ENCODE measurements around the gene STK36.

Gene STK36, protein sequence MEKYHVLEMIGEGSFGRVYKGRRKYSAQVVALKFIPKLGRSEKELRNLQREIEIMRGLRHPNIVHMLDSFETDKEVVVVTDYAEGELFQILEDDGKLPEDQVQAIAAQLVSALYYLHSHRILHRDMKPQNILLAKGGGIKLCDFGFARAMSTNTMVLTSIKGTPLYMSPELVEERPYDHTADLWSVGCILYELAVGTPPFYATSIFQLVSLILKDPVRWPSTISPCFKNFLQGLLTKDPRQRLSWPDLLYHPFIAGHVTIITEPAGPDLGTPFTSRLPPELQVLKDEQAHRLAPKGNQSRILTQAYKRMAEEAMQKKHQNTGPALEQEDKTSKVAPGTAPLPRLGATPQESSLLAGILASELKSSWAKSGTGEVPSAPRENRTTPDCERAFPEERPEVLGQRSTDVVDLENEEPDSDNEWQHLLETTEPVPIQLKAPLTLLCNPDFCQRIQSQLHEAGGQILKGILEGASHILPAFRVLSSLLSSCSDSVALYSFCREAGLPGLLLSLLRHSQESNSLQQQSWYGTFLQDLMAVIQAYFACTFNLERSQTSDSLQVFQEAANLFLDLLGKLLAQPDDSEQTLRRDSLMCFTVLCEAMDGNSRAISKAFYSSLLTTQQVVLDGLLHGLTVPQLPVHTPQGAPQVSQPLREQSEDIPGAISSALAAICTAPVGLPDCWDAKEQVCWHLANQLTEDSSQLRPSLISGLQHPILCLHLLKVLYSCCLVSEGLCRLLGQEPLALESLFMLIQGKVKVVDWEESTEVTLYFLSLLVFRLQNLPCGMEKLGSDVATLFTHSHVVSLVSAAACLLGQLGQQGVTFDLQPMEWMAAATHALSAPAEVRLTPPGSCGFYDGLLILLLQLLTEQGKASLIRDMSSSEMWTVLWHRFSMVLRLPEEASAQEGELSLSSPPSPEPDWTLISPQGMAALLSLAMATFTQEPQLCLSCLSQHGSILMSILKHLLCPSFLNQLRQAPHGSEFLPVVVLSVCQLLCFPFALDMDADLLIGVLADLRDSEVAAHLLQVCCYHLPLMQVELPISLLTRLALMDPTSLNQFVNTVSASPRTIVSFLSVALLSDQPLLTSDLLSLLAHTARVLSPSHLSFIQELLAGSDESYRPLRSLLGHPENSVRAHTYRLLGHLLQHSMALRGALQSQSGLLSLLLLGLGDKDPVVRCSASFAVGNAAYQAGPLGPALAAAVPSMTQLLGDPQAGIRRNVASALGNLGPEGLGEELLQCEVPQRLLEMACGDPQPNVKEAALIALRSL (N-terminal part only)

DNA sequence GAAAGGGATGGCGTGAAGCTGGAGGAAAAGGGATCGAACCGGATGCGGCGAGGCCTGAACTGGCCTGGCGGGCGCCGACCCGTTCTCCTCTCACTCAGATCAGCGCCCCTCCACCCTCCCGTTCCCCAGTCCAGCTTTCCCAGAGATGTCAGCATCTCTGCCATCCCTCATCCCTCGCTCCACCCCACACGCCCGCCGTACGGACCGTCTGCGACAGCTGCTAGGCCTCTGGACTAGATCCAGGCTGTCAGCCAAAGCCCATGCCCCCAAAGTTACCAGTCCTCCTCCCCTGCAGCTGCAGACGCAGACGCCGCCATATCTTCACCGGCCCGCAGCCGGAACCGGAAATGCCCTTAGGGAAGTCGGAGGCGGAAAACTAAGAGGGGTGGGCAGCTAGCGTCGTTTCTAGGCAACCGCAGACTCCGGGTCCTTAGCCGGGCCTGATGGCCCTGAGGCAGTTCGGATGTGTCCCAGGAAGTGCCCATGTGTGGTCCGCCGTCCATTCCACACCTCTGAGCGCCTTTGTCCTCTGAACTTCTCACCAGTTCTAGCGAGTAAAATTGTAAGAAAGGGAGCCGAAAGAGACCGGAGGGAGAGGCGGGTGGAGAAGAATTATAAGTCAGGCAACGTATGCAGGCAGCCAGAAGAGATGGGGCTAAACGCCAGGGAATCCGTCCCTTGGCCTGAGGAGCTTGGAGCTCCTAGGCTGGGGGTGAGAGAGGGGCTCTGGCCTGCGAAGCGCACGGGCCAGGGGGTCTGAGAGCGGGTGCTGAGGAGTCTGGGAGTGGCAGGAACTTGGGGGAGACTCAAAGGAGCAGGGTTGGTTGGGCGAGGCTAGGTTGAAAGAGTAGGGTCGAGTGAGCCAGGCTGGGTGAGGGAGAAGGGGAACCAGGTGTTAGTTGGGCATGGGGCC, at the start of gene STK36, which contains the start of gene RNF25:
STK36 (plus strand) TSS at position 433 of the 913 bp plus-strand sequence. CDS start 744 bp downstream, outside the sequence.
RNF25 (minus strand) TSS at position 349 of the 913 bp plus-strand sequence; CDS start at position 317, 32 bp downstream.
- Mint-ChIP-seq H3K4me1 (peaks cover 22% of the 10 kb centered on the region), H3K36me3 (peaks cover 4% of the 10 kb centered on the region), H3K4me3 (peak within 1 kb of the TSS; percentile 99), H3K27me3 (no peaks in the 10 kb centered on the region), H3K27ac (peak within 1 kb of the TSS; percentile 99), H3K9me3 (no peaks in the 10 kb centered on the region)

DNA sequence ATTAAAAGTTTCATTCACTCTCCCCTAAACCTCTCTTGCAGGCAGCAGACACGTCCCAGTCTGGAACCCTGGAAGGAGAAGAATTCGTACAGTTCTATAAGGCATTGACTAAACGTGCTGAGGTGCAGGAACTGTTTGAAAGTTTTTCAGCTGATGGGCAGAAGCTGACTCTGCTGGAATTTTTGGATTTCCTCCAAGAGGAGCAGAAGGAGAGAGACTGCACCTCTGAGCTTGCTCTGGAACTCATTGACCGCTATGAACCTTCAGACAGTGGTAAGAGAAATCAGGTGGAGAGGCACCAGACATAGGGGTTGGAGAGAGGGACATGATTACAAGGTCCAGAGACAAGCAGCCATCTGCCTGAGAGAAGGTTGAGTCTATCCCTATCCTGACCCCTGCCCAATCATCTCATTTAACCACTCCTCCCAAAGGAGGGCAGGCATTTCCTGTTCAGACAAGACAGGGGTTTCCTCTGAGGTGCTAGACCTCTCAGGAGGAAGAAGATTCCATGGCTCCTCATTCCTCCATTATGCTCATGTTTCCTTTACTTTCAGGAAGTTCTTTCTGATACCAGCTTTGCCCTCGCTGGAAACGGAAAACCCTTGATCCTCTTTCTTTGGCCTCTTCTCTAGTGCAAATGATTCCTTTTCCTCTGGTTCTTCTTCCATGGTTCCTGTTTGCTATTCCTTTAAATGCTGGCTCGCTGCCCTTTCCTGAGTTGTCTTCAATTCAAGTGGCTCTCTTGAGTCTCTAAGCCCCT, 49.1 kb upstream of the STK36 start:
- no peak overlapping the region for H3K4me3 Mint-ChIP-seq
- no peaks in the 10 kb centered on the region for H3K36me3 Mint-ChIP-seq
- no peaks in the 10 kb centered on the region for H3K4me1 Mint-ChIP-seq
- no peaks in the 10 kb centered on the region for H3K27me3 Mint-ChIP-seq
- H3K27ac Mint-ChIP-seq, result no peak overlapping the region
- no peaks in the 10 kb centered on the region for H3K9me3 Mint-ChIP-seq

DNA sequence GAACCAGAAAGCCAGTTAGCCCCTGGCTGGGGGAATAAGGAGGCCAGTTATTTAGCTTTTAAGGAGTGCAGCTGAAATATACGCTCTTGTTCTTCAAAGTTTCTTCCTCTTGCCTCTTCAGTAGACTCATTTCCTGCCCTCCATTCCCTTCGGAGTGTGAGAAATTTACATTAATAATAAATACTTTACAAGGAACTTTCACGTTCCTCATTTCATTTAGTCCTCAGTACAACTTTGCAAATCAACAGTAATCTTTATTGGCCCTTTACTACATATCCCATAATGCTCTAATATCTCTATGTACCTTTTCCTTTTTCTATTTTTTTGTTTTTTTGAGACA, 48.5 kb upstream of the STK36 start:
- Mint-ChIP-seq H3K27ac (no peak overlapping the region), H3K36me3 (no peaks in the 10 kb centered on the region), H3K4me3 (no peak overlapping the region), H3K27me3 (no peaks in the 10 kb centered on the region), H3K4me1 (no peaks in the 10 kb centered on the region), H3K9me3 (no peaks in the 10 kb centered on the region)

DNA sequence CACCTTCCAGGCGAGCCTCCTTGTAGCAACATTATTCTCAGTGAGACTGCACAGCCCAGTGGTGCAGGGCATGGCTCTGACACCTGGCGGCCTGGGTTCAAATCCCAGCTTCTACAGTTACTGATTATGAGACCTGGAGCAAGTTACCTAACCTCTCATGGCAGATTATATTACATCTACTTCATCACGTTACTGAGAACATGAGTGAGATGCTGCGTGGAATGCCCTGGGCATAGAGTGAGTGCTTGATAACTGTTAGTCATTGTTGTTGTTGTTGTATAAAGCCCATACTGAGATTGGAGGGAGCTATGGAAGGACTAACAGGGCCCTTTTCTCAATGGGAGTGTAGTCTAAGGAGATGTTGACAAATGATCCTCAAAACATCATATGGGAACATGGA, 45.5 kb upstream of the STK36 start:
- H3K9me3 Mint-ChIP-seq, result no peaks in the 10 kb centered on the region
- H3K4me1 Mint-ChIP-seq, result no peaks in the 10 kb centered on the region
- no peak overlapping the region for H3K4me3 Mint-ChIP-seq
- H3K36me3 Mint-ChIP-seq, result no peaks in the 10 kb centered on the region
- H3K27ac Mint-ChIP-seq, result no peak overlapping the region
- H3K27me3 Mint-ChIP-seq, result no peaks in the 10 kb centered on the region

DNA sequence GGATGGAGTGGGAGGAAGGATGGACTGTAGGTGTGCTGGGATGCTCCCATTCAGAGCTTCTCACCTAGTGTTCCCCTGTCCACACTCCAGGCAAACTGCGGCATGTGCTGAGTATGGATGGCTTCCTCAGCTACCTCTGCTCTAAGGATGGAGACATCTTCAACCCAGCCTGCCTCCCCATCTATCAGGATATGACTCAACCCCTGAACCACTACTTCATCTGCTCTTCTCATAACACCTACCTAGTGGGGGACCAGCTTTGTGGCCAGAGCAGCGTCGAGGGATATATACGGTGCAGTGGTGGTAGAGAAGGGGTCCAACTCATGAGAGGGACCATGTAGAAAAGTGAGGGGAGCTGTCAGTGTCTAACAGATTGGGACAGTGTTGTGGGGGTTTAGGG, 43.9 kb upstream of the STK36 start:
- no peaks in the 10 kb centered on the region for H3K9me3 Mint-ChIP-seq
- no peak overlapping the region for H3K4me3 Mint-ChIP-seq
- no peaks in the 10 kb centered on the region for H3K36me3 Mint-ChIP-seq
- H3K27me3 Mint-ChIP-seq, result no peaks in the 10 kb centered on the region
- no peaks in the 10 kb centered on the region for H3K4me1 Mint-ChIP-seq
- H3K27ac Mint-ChIP-seq, result no peak overlapping the region

DNA sequence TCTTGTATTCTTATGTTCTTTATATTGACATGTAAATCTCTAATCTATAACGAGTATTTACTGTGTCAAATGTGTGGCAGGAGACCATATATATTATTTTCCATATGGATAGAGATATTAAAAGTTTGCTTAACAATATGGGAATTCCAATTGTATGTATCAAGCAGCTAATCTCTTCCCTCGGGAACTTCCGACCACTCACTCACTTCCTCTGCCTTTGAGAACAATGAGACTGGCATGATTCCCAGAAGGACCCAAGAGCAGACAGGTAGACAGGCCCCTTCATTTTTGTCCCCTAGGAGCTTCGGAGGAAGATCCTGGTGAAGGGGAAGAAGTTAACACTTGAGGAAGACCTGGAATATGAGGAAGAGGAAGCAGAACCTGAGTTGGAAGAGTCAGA, 40.0 kb upstream of the STK36 start:
- Mint-ChIP-seq H3K27me3 (no peaks in the 10 kb centered on the region), H3K4me1 (no peaks in the 10 kb centered on the region), H3K9me3 (no peaks in the 10 kb centered on the region), H3K27ac (no peak overlapping the region), H3K36me3 (peaks cover 5% of the 10 kb centered on the region), H3K4me3 (no peak overlapping the region)

DNA sequence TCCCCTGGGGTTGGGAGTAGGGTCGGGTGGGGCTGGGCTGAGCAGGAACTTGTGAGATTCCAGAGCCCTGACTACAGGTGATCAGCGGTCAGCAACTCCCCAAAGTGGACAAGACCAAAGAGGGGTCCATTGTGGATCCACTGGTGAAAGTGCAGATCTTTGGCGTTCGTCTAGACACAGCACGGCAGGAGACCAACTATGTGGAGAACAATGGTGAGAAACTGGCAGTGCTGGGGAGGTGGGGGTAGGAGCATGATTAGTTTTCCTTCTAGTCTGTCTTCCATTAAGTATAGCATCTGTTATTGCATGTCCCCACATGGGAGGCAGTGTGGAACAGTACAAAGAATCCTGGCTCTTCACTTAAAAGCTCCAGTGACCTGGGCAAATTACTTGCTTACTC, 36.2 kb upstream of the STK36 start:
- Mint-ChIP-seq H3K27me3 (no peaks in the 10 kb centered on the region), H3K4me1 (no peaks in the 10 kb centered on the region), H3K36me3 (peaks cover 10% of the 10 kb centered on the region), H3K9me3 (no peaks in the 10 kb centered on the region), H3K27ac (no peak overlapping the region), H3K4me3 (no peak overlapping the region)

DNA sequence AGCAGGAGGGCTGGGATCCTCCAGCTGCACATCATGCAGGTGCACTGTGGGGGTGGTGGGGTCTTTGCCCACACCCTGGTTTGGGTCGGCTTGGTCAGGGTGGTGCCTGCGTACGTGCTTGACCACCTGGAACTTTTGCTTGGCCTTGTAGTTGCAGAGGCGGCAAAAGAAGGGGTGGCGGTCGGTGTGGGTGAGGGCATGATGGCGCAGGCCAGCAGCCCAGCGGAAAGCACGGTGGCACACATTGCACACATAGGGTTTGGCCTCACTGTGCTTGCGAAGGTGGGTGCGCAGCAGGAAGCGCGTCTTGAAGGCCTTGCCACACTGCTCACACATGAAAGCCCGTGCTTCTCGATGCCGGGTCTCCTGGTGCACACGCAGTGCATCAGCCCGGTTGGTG, 33.5 kb upstream of the STK36 start:
- H3K27me3 Mint-ChIP-seq, result no peaks in the 10 kb centered on the region
- H3K4me3 Mint-ChIP-seq, result no peak overlapping the region
- H3K36me3 Mint-ChIP-seq, result peaks cover 10% of the 10 kb centered on the region
- H3K4me1 Mint-ChIP-seq, result no peaks in the 10 kb centered on the region
- no peaks in the 10 kb centered on the region for H3K9me3 Mint-ChIP-seq
- no peak overlapping the region for H3K27ac Mint-ChIP-seq

DNA sequence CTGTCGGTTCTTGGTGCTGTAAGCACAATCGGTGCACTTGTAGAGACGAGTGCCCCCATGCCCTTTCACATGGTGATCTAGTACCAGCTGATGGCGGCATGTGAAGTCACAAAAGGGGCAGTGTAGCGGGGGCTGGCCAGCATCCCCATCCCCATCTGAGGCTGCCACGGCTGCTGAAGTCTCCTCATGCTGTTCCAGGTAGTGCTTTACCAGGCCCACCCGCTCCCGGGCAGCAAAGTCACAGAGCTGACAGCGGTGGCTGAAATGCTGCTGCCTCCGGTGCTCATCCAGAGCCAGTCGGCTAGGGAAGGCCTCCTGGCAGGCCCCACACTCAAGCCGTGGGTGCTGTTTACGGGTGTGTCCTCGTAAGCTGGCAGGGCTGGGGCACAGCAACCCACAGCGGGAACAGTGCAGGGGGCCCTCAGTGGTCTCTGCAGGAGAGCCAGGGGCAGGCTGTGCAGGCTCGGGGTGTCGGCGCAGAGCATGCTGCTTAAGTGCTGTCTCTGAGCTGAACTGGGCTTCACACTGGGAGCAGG, 29.7 kb upstream of the STK36 start:
- Mint-ChIP-seq H3K36me3 (peaks cover 9% of the 10 kb centered on the region), H3K27ac (no peak overlapping the region), H3K4me3 (no peak overlapping the region), H3K4me1 (no peaks in the 10 kb centered on the region), H3K9me3 (no peaks in the 10 kb centered on the region), H3K27me3 (no peaks in the 10 kb centered on the region)

DNA sequence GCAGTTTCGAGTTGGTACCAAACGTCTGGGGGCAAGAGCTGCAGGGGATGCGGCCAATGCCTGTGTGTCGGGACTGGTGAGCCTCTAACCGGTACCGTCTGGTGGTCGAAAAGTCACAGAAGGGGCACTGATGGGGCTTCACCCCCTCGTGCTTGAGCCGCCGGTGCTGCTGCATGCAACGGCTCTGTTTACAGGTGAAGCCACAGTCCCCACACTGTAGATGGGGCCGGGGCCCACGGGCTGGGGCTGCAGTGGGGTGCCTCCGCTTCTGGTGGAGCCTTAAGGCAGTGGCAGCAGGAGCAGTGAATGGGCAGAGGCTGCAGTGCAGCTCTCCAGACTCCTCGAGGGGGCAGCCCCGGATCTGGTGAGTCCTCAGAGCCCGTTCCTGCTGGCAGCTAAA, 29.1 kb upstream of the STK36 start:
- H3K9me3 Mint-ChIP-seq, result no peaks in the 10 kb centered on the region
- no peak overlapping the region for H3K27ac Mint-ChIP-seq
- H3K4me3 Mint-ChIP-seq, result no peak overlapping the region
- H3K27me3 Mint-ChIP-seq, result no peaks in the 10 kb centered on the region
- peaks cover 12% of the 10 kb centered on the region for H3K36me3 Mint-ChIP-seq
- no peaks in the 10 kb centered on the region for H3K4me1 Mint-ChIP-seq

DNA sequence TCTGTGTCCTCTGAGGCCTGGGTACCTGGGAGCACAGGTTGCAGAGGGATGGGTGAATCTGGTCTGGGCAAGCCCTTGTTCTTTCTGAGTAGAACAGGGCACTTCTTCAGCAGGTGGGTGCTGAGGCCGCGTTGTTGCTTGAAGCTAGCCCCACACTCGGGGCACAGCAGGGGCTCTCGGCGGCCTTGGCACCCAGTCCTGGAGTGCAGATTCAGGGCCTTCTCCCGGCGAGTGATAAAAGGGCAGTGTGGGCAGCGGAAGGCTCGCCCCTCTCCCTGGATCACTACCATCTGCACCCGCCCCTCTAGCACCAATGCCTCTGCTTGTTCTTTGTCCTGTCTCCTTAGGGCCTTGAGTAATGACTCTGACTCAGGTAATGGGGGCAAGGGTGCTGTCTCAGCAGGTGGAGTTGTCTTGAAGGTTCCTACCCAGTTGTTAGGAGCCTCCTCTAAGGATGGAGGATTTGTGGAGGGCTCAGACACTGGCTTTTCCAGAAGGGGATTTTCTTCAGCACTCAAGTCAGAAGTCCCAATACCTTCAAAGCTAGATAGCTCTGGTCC, 28.1 kb upstream of the STK36 start:
- H3K9me3 Mint-ChIP-seq, result no peaks in the 10 kb centered on the region
- H3K4me3 Mint-ChIP-seq, result no peak overlapping the region
- no peak overlapping the region for H3K27ac Mint-ChIP-seq
- peaks cover 5% of the 10 kb centered on the region for H3K4me1 Mint-ChIP-seq
- peaks cover 12% of the 10 kb centered on the region for H3K36me3 Mint-ChIP-seq
- H3K27me3 Mint-ChIP-seq, result no peaks in the 10 kb centered on the region

DNA sequence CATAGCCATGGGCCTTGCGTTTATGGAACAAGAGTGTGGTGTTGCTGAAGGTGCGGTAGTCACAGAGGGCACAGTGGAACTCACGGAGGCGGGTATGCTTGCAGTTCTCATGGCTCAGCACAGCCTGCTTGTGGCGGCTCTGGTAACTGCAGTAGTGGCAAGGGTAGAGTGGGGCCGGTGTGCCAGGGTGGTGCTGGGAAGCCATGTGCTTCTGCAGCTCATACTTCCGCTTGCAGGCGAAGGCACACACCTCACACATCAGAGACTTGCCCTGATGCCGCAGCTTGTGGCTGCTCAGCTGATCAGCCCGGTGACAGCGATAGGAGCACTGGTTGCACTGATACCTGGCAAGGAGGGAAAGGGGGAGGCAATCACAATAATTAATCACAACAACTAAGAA, 27.2 kb upstream of the STK36 start:
- Mint-ChIP-seq H3K27me3 (no peaks in the 10 kb centered on the region), H3K4me1 (peaks cover 5% of the 10 kb centered on the region), H3K9me3 (no peaks in the 10 kb centered on the region), H3K4me3 (no peak overlapping the region), H3K27ac (no peak overlapping the region), H3K36me3 (peaks cover 12% of the 10 kb centered on the region)

DNA sequence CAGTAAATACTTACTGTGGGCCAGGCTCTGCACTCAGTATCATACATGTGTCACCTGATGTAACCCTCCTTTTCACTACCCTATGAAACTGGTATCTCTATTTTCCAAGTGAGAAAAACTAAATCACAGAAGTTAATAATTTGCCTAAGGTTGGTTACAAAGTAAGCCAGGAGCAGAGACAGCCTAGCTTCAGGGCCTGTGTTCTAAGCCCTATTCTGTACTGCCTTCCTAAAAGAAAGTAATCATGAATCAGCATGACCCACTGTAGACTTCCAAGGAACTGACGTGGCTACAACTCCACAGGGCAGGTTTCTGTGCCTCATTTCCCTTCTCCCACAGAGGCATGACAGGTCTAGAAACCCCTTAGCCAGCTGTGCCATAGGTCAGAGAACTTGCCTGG, 26.8 kb upstream of the STK36 start:
- peaks cover 12% of the 10 kb centered on the region for H3K36me3 Mint-ChIP-seq
- no peak overlapping the region for H3K27ac Mint-ChIP-seq
- H3K4me1 Mint-ChIP-seq, result peaks cover 5% of the 10 kb centered on the region
- H3K27me3 Mint-ChIP-seq, result no peaks in the 10 kb centered on the region
- H3K4me3 Mint-ChIP-seq, result no peak overlapping the region
- H3K9me3 Mint-ChIP-seq, result no peaks in the 10 kb centered on the region
